NCI-H226 (cell line): ENCODE measurements around the gene KDM5A.

ENCODE experiments used
- DNase-seq: peaks from one replicate; pipeline ENCODE4 v3.0.0-alpha.2; 2015

The KDM5A gene

GRCh38 chr12:271161-271560 lies 118.0 kb downstream of the KDM5A start:
- no peak for DNase-seq

GRCh38 chr12:269191-269590 lies 119.9 kb downstream of the KDM5A start:
- DNase-seq, result no peak

DNA sequence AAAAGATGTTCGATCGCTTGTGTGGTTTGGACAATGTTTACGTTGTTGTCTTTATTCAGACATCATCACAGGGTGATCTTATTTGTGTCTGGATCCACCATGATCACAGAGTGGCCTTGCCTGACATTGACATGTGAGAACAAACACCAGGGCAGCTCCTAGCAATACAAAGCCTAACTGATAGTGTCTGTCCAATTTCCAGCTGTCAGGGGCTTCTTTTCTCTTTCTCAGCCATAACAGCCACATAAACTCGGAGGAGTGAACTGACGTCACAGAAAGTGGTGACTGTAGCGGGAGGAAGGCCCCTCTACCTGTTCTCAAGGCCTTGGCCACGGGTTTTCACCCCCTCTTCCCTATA lies 120.7 kb downstream of the KDM5A start:
- no peak for DNase-seq

GRCh38 chr12:267581-268482 lies 121.3 kb downstream of the KDM5A start:
- DNase-seq, result no peak

GRCh38 chr12:265096-265495 lies 124.0 kb downstream of the KDM5A start:
- no peak for DNase-seq

DNA sequence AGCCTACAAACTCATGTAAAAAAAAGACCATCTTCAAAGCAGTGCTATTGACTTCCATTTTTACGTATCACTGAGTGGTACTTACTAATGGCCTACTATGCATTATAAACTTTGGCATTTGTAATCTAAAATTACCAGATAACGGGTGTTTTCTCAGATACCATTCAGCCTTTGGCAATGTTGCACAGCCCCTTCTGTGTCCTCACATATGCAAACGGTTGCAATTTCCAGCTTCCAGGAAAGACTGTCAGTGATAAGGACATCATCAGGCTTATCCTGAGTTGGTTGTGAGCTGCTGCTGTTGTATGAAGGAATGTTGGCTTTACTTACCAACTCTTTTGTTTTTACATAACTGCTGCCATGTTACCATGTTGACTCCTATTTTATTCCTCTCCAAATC lies 124.9 kb downstream of the KDM5A start:
- no peak for DNase-seq

DNA sequence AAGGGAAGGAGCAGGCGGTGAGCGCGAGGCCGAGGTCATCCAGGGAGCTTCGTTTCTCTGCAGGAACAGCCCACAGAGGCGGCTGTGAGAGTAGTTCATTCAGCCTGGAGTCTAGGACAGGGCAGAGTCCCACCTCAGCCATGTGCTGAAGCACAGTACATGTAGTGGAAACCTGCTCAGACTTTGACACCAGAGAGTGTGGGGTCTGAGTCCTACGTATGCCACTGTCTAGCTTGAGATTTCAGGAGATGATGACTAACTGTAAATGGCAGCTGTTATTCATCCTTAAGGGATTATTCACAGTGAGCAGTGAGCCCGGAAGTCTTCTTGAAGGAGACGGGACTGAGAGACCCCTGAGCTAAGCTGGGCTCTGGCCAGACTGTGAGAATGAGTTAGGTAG lies 125.5 kb downstream of the KDM5A start:
- peak; percentile 15 for DNase-seq

DNA sequence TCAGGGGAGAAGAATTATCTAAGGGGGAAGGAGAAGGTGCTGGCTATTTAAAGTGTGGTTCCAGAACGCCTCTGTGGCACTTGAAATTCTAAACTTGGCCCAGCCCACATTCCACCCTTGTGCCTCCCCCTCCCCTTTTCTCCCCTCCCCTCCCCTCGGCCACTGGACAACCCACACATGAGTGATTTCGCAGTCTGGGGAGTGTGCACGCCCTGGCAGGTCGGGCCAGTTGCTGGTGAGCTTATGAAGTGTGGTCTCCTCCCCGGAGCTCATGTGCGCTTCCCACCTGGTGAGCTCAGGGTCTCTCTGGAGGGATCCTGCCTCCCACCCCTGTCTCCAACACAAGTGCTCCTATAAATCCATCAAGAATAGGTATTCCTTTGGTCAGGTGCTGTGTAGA lies 126.3 kb downstream of the KDM5A start, which contains the start of gene SLC6A13:
SLC6A13 (minus strand) TSS at position 20 of the 400 bp plus-strand sequence. CDS start 2,784 bp downstream, outside the sequence.
- DNase-seq, result no peak

DNA sequence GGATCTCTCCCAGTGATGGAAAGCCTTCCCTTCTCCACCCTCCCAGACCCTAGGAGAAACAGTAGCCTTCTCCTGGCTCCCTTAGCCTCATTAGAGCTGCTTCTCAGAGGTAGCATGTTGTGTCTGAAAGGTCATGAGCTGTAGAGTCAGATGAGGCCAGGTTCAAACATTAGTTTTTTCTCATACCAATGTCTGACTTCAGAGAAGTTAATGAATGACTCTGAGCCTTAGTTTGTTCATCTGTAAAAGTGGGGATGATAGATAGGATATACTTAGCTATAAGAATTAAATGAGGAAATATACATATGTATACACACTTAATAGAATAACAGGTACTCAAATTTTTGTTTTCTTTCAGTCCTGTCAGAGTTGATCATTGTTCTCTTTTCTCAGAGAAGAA lies 127.0 kb downstream of the KDM5A start:
- no peak for DNase-seq

- DNase-seq, result no peak
Observed at GRCh38 chr12:257521-258321, 131.4 kb downstream of the KDM5A start.

DNA sequence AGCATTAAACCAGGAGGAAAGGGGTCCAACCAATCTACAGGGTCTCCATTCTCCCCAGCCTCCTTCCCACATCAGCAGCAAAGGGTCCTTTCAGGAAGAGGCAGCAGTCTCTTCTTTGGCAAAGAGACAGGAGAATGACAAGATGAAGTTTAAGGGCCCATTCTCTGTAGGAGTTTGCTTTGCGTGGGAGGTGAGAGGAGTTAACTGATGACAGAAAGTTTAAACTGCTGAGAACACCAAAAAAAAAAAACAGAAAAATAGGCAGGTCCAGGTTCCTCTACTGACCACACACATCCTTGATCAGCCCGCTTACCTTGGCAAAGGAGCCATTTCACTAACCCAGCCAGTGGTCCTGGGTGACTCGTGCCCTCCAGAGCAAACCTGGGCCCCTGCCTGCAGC lies 132.2 kb downstream of the KDM5A start:
- no peak for DNase-seq

DNA sequence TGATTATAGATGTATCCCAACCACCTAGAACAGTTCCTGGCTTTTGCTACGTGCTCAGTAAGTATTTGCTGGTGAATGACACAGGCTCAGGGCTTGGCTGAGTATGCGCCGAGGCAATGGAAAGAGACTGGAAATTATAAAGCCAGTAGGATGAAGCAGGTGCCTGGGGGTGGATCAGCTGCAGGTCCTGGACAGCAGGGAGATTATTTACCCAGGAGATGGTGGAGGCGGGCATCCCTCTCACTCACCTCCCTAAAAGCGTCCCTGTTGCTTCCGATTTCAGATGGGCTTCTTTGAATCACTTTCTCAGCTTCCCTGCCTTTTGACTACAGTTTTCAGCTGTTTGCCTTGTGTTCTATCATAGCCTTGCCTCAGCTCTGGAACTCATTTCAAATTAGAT lies 132.9 kb downstream of the KDM5A start:
- no peak for DNase-seq

DNA sequence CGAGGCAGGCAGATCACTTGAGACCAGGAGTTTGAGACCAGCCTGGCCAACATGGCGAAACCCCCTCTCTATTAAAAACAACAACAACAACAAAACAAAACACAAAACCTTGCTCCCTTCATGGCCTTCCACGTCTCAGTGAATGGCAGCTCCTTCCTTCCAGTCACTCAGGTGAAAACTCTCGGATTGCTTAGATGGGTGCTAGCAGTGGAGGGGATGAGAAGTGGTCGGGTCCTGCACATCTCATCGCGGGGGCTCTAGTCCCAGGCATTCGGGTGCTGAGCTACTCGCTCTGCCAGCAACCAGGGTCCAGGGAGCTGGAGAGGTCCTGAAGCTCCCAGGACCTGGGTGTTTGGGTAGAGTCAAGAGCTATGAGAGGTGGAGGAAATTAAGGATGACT lies 134.2 kb downstream of the KDM5A start:
- no peak for DNase-seq

GRCh38 chr12:254039-254438 lies 135.1 kb downstream of the KDM5A start:
- no peak for DNase-seq

GRCh38 chr12:253116-253831 lies 135.8 kb downstream of the KDM5A start:
- no peak for DNase-seq

DNA sequence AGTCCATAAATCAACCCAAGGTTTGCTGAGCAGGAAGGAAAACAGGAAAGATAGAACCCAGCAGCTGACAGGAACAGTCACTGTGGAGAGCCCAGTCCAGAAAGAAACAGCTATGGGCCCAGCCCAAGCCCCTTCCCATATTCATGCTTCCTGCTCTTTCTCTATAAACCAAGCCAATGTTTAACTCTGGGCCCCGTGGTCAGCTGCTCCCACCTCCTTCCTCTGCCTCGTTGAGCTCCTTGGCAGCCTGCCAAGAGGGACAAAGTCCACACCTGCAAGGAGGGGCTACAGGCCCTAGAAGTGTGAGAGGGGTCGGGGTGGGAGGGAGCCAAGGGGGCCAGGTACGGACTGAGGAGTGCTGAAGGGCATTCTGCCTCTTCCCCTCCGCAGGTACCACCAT lies 136.5 kb downstream of the KDM5A start:
- DNase-seq, result no peak

- DNase-seq, result no peak
Observed at GRCh38 chr12:247271-247670, 141.8 kb downstream of the KDM5A start.

DNA sequence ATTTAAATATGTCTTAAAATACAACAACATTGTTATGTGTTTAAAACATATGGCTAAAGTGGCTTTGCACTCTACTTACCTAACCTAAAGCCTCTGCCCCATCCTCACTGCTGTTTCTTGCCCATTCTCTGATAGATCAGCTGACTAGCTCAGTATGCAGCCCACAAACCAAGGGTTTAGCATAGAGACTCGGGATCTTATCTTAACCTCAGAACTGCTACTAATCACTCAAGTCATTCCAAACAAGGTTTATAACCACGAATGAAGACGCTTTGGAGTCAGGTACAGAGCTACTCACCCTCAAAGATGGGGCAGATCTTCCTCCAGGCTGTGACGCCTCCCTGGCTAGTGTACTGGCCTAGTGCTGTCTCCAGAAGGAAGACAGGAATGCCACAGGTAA lies 145.7 kb downstream of the KDM5A start:
- no peak for DNase-seq

- DNase-seq, result no peak
Observed at GRCh38 chr12:242496-242895, 146.6 kb downstream of the KDM5A start.

DNA sequence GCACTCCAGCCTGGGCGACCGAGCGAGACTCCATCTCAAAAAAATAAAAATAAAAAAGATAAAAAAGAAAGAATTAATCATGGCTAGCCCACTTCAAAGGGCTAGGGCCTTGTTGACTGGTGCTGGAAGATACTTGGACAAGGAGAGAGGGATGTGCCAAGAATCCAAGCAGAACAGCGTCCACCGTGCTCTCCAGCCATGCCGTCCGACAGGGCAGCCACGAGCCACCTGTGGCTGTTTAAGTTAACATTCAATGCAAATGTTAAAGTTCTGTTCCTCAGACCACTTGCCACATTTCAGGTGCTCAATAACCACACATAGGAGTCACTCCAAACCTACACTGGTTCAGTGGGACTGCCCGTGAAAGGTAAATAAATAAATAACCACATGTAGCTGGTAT lies 147.9 kb downstream of the KDM5A start:
- no peak for DNase-seq

DNA sequence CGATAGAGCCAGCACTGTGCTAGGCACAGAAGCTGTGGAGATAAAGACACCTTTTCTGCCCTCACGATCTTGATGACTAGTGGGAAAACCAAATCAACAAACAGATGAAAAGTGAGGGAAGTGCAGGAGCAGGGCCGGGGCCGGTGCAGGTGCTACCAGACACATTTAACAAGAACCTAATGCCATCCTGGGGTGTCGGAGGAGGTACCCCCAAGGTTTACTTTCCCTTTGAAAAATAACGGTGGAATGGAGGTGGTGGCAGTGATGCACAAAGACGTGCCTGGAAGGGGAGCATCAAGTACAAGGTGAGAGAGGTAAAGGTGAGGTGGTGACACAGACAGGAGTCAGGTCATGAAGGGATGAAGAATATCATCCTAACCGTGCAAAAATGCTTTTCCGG lies 148.6 kb downstream of the KDM5A start:
- DNase-seq, result no peak

DNA sequence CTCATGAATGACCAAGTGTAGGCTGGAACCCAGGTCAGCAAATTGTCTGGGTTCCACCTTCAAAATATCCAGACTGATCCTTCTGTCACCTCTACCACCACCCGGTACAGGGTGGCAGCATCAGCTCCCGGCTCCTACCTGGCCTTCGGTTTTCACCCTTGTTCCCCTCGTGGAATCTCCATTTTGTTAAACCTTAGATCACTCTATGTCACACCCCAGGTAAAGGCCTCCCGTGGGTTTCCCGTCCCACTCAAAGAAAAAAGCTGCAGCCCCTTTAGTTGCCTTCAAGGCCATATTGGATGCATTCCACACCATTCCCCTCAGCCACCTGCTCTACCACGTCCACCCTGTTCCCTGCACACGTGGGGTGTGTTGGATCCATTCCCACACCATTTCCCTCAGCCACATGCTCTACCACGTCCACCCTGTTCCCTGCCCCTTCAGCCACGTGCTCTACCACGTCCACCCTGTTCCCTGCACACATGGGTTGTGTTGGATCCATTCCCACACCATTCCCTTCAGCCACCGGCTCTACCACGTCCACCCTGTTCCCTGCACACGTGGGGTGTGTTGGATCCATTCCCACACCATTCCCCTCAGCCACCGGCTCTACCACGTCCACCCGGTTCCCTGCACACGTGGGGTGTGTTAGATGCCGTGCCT lies 150.3 kb downstream of the KDM5A start:
- DNase-seq, result no peak

GRCh38 chr12:238116-238515 lies 151.0 kb downstream of the KDM5A start:
- no peak for DNase-seq
